HG02763 (cell line): Measurements from ENCODE around the gene ACER3.
"Not testable (repeated sequence)": the region's sequence is repeated elsewhere in the genome, so short reads cannot be mapped to it uniquely, and the experiment has no call there.

Experiments
- ATAC-seq: cut with Tn5 transposase; IDR thresholded peaks from one replicate; pipeline ENCODE4 v1.9.1; 2021; ENCODE audit warnings: mild to moderate bottlenecking, moderate library complexity; ENCODE audit not compliant: unreplicated experiment

ACER3 gene

GRCh38 chr11:76860539-76861475 is at the start of gene ACER3:
TSS of gene ACER3 (plus strand) at chr11:76860918. CDS start at chr11:76860977, 59 bp downstream.
- ATAC-seq, result peak; percentile 95

DNA sequence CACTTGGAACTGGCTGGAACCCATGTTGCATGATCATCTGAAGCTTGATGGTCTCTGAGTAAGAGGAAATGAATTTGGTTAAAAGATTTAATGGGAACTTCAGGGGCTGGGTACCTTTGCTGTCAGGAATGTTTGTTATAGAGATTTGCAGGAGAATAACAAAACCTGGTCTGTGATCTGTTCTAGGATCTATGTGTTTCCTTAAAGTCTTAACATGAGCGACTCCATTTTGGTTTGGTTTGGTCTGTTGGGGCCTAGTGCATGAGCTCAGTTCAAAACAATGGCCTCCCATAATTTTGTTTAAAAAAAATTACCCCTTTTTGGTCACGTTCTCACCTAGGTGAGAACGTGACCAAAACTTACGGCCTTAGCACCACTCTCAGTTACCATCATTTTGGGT is 49.5 kb upstream of the ACER3 start:
- no peak for ATAC-seq

- no peak for ATAC-seq
Observed at GRCh38 chr11:76814414-76814813, 46.3 kb upstream of the ACER3 start.

GRCh38 chr11:76815678-76816077 is 45.0 kb upstream of the ACER3 start:
- not testable (repeated sequence) for ATAC-seq

DNA sequence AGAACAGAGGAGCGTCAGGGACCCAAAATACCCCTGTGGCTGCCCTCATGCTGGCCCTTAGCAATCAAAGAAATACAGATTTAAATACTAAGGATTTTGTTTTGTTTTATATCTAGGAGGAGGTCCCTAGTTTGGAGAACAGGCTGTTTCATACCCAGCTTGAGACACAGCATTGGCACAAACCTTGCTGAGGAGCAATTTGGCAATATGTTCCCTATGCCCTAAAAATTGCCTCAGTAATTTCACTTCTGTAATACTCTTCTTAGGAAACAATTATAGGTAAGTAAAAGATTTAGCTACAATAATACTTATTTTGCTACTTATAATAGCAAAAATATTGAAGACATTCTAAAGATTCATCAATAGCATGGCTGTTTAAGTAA is 40.5 kb upstream of the ACER3 start:
- no peak for ATAC-seq

GRCh38 chr11:76821396-76821795 is 39.3 kb upstream of the ACER3 start:
- not testable (repeated sequence) for ATAC-seq

DNA sequence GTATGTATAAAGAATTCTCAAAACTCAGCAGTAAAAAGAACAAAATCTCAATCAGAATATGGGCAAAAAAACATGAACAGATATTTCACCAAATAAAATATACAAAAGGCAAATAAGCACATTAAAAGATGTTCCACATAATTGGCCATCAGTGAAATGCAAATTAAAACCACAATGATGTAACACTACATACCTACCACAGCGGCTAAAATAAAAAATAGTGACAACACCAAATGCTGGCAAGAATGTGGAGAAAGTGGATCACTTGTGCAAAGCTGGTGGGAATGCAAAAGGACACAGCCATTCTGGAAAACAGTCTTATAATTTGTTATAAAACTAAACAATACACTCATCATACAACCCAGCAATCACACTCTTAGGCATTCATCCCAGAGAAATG is 38.3 kb upstream of the ACER3 start:
- ATAC-seq, result no peak

GRCh38 chr11:76823481-76824028 is 37.2 kb upstream of the ACER3 start:
- no peak for ATAC-seq

DNA sequence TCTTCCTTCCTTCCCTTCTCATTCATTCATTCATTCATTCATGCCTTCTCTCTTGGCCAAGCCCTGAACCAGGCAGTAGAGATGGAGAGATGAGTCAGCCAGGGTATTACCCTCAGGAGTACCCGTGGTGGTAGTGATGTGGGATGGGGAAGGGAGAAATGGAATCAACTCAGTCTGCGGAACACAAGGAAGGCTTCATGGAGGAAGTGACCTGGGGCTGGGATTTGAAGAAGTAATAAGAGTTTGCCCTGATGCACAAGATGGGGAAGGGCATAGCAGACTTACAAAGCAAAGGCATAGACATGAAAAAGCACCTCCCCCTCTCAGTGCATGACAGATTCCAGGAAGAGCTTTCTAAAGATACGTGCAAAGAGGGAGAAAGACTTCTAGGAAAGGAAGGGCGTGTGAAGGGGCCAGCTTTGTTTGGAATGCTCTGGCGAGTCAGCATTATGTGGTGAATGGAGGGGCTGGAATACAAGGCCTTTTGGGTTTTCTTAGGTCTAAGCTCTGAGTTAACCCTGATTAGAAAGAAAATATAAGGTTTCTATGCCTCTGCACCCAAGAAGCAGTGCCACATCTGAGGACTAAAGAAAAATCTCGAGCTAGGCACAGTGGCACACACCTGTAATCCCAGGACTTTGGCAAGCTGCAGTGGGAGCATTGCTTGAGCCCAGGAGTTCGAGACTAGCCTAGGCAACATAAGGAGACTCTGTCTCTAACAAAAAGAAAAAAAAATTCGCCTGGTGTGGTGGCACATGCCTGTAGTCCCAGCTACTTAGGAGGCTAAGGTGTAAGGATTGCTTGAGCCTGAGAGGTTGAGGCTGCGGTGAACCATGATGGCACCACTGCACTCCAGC is 36.4 kb upstream of the ACER3 start:
- ATAC-seq, result no peak

DNA sequence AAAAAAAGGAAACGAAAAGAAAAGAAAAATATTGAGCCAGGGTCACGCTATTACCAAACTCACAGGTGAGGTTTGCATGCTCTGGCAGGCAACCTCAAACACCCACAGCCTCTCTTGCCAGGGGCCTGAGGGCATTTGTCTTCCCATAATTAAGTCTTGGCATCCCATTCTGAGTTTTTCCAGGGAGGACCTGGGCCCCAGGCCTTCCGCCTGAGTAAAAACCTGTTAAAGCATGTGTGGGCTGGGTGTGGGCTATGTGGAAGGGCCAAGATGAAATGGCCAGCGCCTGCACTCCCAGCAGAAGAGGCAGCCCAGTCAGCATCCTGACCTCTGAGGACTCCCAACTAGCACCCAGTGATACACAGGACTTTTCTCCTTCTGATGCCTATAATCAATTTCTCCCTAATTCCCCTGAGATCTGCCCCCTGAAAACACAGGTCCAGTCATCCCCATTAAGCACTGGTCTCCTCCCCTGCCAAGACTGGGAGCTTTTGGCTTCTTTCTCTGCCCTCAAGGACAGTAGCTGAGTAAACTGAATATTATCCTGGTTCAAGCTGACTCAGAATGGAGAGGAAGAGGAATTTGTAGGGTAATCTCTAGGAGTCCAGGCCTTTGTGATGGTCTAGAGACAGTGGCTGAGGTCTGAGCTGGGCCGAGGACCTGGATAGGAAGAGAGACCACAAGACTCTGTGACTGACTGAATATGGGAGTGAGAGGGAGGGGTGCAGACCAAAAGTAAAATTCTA is 35.6 kb upstream of the ACER3 start:
- no peak for ATAC-seq

GRCh38 chr11:76825726-76826396 is 34.9 kb upstream of the ACER3 start:
- no peak for ATAC-seq

DNA sequence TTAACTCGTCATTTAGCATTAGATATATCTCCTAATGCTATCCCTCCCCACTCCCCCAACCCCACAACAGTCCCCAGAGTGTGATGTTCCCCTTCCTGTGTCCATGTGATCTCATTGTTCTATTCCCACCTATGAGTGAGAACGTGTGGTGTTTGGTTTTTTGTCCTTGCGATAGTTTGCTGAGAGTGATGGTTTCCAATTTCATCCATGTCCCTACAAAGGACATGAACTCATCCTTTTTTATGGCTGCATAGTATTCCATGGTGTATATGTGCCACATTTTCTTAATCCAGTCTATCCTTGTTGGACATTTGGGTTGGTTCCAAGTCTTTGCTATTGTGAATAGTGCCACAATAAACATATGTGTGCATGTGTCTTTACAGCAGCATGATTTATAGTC is 34.2 kb upstream of the ACER3 start:
- ATAC-seq, result not testable (repeated sequence)

DNA sequence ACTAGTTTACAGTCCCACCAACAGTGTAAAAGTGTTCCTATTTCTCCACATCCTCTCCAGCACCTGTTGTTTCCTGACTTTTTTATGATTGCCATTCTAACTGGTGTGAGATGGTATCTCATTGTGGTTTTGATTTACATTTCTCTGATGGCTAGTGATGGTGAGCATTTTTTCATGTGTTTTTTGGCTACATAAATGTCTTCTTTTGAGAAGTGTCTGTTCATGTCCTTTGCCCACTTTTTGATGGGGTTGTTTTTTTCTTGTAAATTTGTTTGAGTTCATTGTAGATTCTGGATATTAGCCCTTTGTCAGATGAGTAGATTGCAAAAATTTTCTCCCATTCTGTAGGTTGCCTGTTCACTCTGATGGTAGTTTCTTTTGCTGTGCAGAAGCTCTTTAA is 33.7 kb upstream of the ACER3 start:
- ATAC-seq, result not testable (repeated sequence)

- ATAC-seq, result no peak
Observed at GRCh38 chr11:76830639-76831327, 29.9 kb upstream of the ACER3 start.

- no peak for ATAC-seq
Observed at GRCh38 chr11:76831686-76832310, 28.9 kb upstream of the ACER3 start.

DNA sequence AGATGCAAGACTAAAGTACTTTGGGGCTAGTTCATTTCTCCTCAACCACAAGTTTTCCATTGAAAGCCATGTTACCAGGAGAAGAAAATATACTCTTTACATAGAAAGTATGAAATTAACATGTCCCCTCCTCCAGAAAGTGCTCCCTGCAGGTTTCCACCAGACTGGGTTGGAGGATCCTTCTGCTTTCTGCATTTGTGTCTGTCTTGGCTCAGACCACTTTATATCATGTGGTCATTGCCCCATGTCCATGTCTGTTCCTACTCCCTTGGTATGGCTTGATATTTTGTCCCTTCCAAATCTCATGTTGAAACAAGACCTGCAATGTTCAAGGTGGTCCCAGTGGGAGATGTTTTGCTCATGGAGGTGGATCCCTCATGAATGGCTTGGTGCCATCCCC is 28.4 kb upstream of the ACER3 start:
- no peak for ATAC-seq

DNA sequence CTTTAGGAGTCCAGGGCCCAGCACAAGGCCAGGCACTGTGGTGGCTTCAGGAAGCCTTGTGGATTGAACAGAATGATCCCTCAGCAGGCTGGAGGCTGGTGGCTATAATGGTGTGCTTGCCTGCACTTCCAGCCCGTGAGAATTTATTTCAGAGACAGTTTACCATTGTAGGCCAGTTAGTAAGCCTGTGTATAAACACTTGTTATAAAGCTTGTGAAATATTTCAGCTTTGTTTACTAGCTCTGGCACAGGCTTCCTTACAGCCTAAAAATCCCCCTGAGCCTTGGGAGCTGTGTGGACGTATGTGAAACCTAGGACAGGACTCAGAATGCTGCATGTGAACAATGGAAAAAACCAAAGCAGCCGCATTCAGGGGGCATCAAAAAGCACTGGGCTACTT is 26.6 kb upstream of the ACER3 start:
- ATAC-seq, result no peak

- ATAC-seq, result no peak
Observed at GRCh38 chr11:76835036-76835435, 25.7 kb upstream of the ACER3 start.

DNA sequence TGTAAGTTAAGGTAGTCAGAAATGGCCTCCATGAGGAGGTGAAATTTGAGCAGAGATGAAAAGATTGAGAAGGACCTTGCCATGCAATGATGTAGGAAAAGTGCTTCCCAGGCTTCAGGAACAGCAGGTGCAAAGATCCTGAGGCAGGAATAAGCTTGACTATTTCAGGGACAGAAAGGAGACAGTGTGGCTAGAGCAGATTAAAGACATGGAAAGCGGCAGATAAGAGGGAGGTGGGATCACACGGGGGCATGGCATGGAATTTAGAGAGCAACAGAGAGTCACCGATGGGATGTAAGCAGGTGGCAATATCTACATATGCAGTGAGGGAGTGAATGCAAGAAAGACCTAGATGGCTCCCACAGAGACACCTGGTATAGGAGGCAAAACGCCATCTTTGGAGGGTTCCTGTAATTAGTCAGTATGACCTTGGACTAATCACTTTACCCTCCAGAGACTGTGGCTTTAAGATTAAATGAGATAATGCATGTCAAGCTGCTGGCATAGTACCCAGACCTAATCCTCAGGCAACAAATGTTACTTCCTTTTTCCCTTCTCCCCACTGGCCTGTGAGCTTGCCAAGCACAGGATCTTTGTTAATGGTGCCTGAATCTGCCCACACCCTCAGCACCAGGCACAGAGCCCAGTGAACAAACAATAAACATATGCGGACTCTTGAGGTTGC is 24.6 kb upstream of the ACER3 start:
- no peak for ATAC-seq
